ENCODE data around the gene NOS1AP. TPM values are rescaled to one million over a fixed set of nuclear protein-coding genes. Genes with fewer than 3 reads are reported as not detected.

NOS1AP gene
- total and polyA plus RNA-seq, 2 experiments from 2014 or later: 5.8 to 6.6 TPM

DNA sequence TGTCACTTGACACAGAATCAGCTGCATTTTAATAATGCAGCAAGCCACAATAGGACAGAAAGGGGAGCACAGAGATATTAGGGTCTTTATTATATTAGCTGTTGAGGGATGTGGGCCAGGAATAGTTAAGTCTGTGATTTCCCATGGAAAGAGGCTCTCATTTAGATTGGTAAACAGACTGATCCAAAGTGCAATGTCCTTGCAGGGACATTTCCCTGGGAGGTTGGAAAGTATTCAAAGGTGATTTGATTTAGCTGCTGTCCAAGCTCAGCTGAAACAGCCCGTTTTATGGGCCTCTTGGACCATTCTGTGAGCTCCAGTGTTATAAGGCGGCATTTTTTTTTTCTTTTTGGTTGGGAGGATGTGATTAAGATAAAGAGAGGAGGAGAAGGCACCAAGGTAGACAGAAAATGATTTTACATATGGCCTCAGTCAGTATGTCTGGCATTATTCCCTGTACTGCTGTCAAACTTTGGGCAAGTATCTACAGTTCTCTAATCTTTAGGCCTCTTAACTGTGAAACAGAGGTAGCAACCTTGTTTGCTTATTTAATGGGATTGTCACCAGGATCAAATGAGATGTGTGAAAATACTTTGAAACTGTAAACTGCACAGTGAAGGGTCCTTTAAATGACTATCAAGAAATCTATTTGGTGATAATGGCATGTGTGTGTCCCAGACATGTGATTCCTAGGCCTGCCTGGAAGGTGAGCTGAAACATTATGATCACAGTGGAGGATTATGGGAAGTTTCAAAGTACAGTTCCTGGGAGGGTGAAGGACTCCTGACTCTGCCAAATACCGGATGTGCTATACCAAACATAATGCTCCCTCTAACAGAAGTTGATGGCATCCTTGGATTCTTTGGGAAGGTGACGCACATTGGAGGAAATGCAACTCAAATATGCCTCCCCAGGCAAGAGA is 62.2 kb downstream of the NOS1AP start (continued):
- TF ChIP-seq, protein P1, sequence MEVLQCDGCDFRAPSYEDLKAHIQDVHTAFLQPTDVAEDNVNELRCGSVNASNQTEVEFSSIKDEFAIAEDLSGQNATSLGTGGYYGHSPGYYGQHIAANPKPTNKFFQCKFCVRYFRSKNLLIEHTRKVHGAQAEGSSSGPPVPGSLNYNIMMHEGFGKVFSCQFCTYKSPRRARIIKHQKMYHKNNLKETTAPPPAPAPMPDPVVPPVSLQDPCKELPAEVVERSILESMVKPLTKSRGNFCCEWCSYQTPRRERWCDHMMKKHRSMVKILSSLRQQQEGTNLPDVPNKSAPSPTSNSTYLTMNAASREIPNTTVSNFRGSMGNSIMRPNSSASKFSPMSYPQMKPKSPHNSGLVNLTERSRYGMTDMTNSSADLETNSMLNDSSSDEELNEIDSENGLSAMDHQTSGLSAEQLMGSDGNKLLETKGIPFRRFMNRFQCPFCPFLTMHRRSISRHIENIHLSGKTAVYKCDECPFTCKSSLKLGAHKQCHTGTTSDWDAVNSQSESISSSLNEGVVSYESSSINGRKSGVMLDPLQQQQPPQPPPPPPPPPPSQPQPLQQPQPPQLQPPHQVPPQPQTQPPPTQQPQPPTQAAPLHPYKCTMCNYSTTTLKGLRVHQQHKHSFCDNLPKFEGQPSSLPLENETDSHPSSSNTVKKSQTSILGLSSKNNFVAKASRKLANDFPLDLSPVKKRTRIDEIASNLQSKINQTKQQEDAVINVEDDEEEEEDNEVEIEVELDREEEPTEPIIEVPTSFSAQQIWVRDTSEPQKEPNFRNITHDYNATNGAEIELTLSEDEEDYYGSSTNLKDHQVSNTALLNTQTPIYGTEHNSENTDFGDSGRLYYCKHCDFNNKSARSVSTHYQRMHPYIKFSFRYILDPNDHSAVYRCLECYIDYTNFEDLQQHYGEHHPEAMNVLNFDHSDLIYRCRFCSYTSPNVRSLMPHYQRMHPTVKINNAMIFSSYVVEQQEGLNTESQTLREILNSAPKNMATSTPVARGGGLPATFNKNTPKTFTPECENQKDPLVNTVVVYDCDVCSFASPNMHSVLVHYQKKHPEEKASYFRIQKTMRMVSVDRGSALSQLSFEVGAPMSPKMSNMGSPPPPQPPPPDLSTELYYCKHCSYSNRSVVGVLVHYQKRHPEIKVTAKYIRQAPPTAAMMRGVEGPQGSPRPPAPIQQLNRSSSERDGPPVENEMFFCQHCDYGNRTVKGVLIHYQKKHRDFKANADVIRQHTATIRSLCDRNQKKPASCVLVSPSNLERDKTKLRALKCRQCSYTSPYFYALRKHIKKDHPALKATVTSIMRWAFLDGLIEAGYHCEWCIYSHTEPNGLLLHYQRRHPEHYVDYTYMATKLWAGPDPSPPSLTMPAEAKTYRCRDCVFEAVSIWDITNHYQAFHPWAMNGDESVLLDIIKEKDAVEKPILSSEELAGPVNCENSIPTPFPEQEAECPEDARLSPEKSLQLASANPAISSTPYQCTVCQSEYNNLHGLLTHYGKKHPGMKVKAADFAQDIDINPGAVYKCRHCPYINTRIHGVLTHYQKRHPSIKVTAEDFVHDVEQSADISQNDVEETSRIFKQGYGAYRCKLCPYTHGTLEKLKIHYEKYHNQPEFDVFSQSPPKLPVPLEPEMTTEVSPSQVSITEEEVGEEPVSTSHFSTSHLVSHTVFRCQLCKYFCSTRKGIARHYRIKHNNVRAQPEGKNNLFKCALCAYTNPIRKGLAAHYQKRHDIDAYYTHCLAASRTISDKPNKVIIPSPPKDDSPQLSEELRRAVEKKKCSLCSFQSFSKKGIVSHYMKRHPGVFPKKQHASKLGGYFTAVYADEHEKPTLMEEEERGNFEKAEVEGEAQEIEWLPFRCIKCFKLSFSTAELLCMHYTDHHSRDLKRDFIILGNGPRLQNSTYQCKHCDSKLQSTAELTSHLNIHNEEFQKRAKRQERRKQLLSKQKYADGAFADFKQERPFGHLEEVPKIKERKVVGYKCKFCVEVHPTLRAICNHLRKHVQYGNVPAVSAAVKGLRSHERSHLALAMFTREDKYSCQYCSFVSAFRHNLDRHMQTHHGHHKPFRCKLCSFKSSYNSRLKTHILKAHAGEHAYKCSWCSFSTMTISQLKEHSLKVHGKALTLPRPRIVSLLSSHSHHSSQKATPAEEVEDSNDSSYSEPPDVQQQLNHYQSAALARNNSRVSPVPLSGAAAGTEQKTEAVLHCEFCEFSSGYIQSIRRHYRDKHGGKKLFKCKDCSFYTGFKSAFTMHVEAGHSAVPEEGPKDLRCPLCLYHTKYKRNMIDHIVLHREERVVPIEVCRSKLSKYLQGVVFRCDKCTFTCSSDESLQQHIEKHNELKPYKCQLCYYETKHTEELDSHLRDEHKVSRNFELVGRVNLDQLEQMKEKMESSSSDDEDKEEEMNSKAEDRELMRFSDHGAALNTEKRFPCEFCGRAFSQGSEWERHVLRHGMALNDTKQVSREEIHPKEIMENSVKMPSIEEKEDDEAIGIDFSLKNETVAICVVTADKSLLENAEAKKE (CRISPR knock-in tag; IDR thresholded peaks at IDR 0.05): no peak
- TF ChIP-seq, protein P2, sequence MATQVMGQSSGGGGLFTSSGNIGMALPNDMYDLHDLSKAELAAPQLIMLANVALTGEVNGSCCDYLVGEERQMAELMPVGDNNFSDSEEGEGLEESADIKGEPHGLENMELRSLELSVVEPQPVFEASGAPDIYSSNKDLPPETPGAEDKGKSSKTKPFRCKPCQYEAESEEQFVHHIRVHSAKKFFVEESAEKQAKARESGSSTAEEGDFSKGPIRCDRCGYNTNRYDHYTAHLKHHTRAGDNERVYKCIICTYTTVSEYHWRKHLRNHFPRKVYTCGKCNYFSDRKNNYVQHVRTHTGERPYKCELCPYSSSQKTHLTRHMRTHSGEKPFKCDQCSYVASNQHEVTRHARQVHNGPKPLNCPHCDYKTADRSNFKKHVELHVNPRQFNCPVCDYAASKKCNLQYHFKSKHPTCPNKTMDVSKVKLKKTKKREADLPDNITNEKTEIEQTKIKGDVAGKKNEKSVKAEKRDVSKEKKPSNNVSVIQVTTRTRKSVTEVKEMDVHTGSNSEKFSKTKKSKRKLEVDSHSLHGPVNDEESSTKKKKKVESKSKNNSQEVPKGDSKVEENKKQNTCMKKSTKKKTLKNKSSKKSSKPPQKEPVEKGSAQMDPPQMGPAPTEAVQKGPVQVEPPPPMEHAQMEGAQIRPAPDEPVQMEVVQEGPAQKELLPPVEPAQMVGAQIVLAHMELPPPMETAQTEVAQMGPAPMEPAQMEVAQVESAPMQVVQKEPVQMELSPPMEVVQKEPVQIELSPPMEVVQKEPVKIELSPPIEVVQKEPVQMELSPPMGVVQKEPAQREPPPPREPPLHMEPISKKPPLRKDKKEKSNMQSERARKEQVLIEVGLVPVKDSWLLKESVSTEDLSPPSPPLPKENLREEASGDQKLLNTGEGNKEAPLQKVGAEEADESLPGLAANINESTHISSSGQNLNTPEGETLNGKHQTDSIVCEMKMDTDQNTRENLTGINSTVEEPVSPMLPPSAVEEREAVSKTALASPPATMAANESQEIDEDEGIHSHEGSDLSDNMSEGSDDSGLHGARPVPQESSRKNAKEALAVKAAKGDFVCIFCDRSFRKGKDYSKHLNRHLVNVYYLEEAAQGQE (IDR thresholded peaks at IDR 0.05; ENCODE audit: unreplicated experiment): no peak
- no peak for TF ChIP-seq POLR2AphosphoS5 (IDR thresholded peaks at IDR 0.05; ENCODE audit: low read depth)
- TF ChIP-seq, protein P3, sequence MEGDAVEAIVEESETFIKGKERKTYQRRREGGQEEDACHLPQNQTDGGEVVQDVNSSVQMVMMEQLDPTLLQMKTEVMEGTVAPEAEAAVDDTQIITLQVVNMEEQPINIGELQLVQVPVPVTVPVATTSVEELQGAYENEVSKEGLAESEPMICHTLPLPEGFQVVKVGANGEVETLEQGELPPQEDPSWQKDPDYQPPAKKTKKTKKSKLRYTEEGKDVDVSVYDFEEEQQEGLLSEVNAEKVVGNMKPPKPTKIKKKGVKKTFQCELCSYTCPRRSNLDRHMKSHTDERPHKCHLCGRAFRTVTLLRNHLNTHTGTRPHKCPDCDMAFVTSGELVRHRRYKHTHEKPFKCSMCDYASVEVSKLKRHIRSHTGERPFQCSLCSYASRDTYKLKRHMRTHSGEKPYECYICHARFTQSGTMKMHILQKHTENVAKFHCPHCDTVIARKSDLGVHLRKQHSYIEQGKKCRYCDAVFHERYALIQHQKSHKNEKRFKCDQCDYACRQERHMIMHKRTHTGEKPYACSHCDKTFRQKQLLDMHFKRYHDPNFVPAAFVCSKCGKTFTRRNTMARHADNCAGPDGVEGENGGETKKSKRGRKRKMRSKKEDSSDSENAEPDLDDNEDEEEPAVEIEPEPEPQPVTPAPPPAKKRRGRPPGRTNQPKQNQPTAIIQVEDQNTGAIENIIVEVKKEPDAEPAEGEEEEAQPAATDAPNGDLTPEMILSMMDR (conservative IDR thresholded peaks at IDR 0.05; ENCODE audit: low read depth in 2 of 2): no peak
